BJ (cell line): ENCODE measurements around the gene P2RX7. TPM values are rescaled to one million over a fixed set of nuclear protein-coding genes. Genes with fewer than 3 reads are reported as not detected.

Source experiments
- CTCF ChIA-PET: fragments of 350-600 bp; formaldehyde crosslinking; extraction: SDS; loops from one replicate; lab custom pipeline; 2021; ENCODE audit warnings: antibody characterized with exemption, inconsistent platforms; lab: Yijun Ruan, JAX
- POLR2A ChIA-PET: fragments of 300-600 bp; sonication (Branson Sonifier 250); formaldehyde crosslinking; extraction: SDS; loops from one replicate; lab custom pipeline; 2021; ENCODE audit warnings: antibody characterized with exemption; lab: Charles Lee
- DNase-seq: peaks from one replicate; pipeline ENCODE4 v3.0.0-alpha.2; 2011; ENCODE audit warnings: low read depth
- H3K27me3 ChIP-seq: 2 replicates; pipeline ENCODE4 v1.6.0; 2011; ENCODE audit warnings: low read length; ENCODE audit not compliant: control insufficient read depth, insufficient read depth
- H3K36me3 ChIP-seq: 2 replicates; pipeline ENCODE4 v1.5.1; 2011; ENCODE audit warnings: low read length; ENCODE audit not compliant: control insufficient read depth, insufficient read depth
- H3K4me3 ChIP-seq: 2 replicates; pipeline ENCODE4 v1.5.1; 2011; ENCODE audit warnings: low read depth, mild to moderate bottlenecking, control low read depth, low read length
- polyA plus RNA-seq: library from polyadenylated mRNA; depleted of rRNA; stranded (reverse); fragments of >200 nt; gene quantifications from 2 replicates; pipeline ENCODE4 v1.2.3, GENCODE V29; 2011
- TF ChIP-seq, protein P1 (sequence below): IDR thresholded peaks from 2 replicates; pipeline ENCODE4 v1.5.1; 2011; ENCODE audit warnings: low read depth, mild to moderate bottlenecking, control low read depth, inconsistent platforms, low read length, moderate library complexity; ENCODE audit not compliant: insufficient read depth

The P2RX7 gene
- polyA plus RNA-seq, 1 experiment = 0.20 TPM

GRCh38 chr12:121186826-121187225, 54.1 kb downstream of the P2RX7 start:
- ChIA-PET POLR2A (no interaction called here), CTCF (no interaction called here)
- no peak for DNase-seq
- H3K36me3 ChIP-seq = no peaks in the 10 kb centered on the region
- no peaks in the 10 kb centered on the region for H3K27me3 ChIP-seq
- H3K4me3 ChIP-seq = no peak overlapping the region
- TF ChIP-seq, protein P1, sequence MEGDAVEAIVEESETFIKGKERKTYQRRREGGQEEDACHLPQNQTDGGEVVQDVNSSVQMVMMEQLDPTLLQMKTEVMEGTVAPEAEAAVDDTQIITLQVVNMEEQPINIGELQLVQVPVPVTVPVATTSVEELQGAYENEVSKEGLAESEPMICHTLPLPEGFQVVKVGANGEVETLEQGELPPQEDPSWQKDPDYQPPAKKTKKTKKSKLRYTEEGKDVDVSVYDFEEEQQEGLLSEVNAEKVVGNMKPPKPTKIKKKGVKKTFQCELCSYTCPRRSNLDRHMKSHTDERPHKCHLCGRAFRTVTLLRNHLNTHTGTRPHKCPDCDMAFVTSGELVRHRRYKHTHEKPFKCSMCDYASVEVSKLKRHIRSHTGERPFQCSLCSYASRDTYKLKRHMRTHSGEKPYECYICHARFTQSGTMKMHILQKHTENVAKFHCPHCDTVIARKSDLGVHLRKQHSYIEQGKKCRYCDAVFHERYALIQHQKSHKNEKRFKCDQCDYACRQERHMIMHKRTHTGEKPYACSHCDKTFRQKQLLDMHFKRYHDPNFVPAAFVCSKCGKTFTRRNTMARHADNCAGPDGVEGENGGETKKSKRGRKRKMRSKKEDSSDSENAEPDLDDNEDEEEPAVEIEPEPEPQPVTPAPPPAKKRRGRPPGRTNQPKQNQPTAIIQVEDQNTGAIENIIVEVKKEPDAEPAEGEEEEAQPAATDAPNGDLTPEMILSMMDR = no peak

GRCh38 chr12:121187501-121187900, 54.8 kb downstream of the P2RX7 start:
- TF ChIP-seq, protein P1 = no peak
- H3K36me3 ChIP-seq = no peaks in the 10 kb centered on the region
- H3K4me3 ChIP-seq = no peak overlapping the region
- H3K27me3 ChIP-seq = no peaks in the 10 kb centered on the region
- CTCF ChIA-PET = no interaction called here
- POLR2A ChIA-PET = no interaction called here
- no peak for DNase-seq

DNA sequence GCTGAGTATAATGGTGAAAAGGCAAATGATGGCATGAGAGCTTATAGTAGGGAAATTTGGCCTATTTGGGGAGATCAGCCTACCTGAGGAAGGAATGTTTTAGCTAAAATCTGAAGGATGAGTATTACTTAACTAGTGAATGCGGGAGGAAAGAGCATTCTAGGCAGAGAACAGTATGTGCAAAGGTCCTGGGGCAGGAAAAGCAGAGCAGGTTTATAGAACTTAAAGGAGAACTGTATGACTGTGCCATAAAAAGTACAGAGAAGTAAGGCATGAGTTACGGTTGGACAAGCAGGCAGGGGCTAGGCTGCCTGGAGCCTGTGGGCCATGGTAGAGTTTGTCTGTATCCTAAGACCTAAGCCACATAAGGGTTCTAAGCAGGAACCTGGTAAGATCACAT, 55.6 kb downstream of the P2RX7 start:
- CTCF ChIA-PET = no interaction called here
- POLR2A ChIA-PET = no interaction called here
- TF ChIP-seq, protein P1 = no peak
- no peaks in the 10 kb centered on the region for H3K27me3 ChIP-seq
- H3K36me3 ChIP-seq = no peaks in the 10 kb centered on the region
- H3K4me3 ChIP-seq = no peak overlapping the region
- no peak for DNase-seq

GRCh38 chr12:121189131-121189530, 56.5 kb downstream of the P2RX7 start:
- no peak for DNase-seq
- POLR2A ChIA-PET = no interaction called here
- TF ChIP-seq, protein P1 = no peak
- Histone ChIP-seq H3K27me3 (no peaks in the 10 kb centered on the region), H3K4me3 (no peak overlapping the region), H3K36me3 (no peaks in the 10 kb centered on the region)
- CTCF ChIA-PET = interaction anchor here (0.8 to 1.1 kb wide), 2 partner anchors 25 to 26 kb away, joined by 3 read pairs; no protein-coding TSS in a partner anchor

GRCh38 chr12:121189619-121190155, 57.0 kb downstream of the P2RX7 start:
- H3K36me3 ChIP-seq = no peaks in the 10 kb centered on the region
- TF ChIP-seq, protein P1 = no peak
- no peak for DNase-seq
- CTCF ChIA-PET = interaction anchor here (0.8 to 1.1 kb wide), 3 partner anchors 24 to 94 kb away, joined by 3 to 5 read pairs (median 3); no protein-coding TSS in a partner anchor
- H3K4me3 ChIP-seq = no peak overlapping the region
- no peaks in the 10 kb centered on the region for H3K27me3 ChIP-seq
- POLR2A ChIA-PET = interaction anchor here (0.7 kb wide), 1 partner anchor 106 kb away, joined by 9 read pairs; no protein-coding TSS in a partner anchor
